Left forelimb (tissue), 1 donor: ENCODE results near the gene DLD.
"Not testable (repeated sequence)": the region's sequence is repeated elsewhere in the genome, so short reads cannot be mapped to it uniquely, and the experiment has no call there.

ENCODE experiments used
- DNase-seq: peaks from one replicate; pipeline ENCODE4 v3.0.0-alpha.2; 2018; ENCODE audit warnings: low spot score

The DLD gene

DNA sequence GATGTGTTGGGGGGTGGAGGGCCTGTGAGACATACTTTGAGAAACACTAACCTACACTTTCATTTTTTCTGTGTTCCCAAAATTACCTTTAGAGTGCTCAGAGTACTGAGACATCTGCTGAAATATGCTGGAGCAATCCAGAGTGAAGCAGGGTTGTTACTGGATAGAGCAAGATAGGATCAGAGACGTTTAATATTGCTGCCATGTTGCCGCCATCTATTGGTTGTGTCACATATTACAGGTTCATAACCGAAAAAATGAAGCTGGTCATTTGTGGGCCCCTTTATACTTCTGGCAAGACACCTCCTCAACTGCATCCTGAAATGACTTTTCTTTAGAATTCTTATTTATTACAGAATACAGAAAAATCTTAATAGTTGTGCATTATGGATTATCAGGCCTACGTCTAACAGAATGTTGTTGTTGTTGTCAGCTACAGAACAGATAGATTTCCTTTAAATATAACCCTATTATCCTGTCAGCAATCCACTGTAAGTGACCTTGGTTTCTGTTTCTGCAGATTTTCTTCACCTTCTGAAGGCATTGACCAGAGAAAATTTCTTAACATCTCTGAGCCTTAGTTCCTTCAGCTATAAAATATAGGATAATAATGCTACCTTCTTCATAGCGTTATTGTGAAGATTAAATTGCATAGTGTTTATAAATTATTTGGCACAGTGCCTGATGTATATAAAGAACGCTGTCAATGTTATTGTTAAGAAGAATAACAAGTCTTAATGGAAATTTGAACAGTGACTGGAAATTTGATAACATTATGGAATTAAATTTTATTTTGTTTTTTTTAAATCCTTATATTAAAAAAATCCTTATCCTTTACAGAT lies 16.2 kb upstream of the DLD start:
- no peak for DNase-seq

DNA sequence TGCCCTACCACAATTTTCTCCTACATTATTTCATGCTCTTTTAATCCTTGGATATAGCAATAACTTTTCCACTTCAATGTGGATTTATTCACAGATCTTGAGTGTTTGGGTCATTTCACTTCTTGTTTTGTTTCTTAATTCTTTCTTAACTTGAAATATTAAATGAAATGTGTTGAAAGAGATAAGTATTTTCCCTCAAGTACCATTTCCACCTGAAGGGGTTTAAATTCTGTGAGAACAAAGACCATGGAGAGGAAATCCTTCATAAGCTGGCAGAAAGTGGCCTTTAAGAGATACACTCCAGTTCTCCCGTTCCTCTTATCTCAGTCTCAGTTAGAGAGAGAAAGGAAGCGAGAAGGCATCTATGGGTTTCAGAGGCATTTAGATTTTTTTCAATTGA lies 14.1 kb upstream of the DLD start:
- no peak for DNase-seq

DNA sequence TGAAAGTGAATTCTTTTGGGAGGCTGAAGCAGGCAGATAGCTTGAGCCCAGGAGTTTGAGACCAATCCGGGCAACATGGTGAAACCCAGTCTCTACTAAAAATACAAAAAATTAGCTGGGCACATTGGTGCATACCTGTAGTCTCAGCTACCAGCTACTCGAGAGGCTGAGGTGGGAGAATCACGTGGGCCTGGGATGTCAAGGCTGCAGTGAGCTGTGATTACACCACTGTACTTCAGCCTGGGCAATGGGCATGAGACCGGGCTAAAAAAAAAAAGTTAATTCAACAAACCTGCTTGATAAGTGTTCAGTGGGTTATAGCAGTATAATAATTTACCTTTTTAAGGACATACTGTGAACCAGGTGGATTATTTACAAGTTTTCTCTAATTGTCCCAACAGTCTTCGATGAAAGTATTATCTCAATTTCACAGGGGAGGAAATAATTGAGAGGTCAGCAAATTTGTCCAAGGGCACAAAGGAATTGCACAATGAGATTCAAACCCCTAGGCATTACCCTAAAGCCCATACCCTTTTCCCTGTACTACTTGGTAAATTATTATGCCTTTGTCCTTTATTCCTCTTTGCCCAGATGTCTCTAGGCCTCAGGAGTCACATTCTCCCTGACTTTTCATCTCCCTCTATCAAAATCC lies 13.1 kb upstream of the DLD start:
- DNase-seq: no peak

DNA sequence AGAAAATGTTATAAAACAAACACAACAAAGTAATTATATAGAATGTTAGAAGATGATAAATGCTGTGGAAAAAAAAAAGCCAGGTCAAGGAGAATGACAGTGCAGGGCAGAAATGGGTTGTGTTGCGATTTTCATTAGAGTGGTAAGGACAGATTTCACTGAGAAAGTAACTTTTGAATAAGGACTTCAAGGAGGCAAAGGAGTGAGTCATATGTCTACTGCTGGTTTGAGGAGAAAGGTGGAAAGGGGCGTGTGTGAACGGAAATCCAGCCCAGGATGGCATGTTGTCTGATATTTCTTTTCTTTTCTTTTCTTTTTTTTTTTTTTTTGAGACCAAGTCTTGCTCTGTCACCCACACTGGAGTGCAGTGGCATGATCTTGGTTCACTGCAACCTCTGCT lies 12.3 kb upstream of the DLD start:
- DNase-seq: no peak

DNA sequence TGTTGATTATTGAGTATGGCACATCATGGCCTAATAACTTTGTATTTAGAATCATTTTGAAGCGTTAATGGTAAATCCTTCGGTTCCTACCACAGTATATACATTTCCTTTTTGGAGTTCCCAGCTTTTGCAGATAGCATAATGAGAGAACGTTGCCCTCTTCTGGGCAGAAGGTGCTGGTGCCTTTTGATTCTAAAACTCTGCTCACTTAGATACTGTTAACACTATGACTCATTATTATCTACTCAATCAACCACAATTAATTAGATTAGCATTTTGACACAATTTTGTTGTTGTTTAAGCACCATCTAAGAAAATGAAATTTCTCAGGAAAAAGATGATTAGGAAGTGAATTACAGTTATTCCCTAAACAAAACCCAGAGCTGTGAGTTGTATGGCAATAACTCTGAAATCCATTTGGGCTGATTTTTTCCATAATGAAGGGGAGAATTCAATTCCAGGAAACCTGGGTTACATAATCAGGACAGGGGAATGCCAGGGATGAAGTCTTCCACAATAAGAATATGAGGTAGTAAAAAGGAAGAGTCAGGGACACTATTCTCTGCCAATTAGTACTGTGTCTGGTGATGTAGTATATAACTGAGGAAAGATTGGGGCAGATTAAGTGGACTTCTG lies 11.5 kb upstream of the DLD start:
- no peak for DNase-seq

DNA sequence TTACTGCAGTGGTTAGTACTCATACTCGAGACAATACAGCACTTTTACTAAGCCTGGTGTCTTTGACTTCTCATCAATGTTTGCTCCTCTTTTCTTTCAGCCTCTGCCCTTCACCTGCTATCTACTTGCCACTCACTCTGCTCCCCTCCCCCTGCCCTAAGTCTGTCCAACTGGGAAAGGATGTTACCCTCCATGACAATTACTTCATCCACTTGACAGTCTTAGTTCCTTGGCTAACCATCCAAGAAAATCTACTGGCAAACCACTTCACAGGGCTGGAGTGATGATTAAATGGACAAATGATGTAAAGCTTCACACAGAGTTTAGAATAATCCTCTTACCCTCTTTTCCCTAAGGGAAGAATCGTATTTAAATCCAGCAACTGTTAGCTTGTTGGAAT lies 8.2 kb upstream of the DLD start:
- no peak for DNase-seq

DNA sequence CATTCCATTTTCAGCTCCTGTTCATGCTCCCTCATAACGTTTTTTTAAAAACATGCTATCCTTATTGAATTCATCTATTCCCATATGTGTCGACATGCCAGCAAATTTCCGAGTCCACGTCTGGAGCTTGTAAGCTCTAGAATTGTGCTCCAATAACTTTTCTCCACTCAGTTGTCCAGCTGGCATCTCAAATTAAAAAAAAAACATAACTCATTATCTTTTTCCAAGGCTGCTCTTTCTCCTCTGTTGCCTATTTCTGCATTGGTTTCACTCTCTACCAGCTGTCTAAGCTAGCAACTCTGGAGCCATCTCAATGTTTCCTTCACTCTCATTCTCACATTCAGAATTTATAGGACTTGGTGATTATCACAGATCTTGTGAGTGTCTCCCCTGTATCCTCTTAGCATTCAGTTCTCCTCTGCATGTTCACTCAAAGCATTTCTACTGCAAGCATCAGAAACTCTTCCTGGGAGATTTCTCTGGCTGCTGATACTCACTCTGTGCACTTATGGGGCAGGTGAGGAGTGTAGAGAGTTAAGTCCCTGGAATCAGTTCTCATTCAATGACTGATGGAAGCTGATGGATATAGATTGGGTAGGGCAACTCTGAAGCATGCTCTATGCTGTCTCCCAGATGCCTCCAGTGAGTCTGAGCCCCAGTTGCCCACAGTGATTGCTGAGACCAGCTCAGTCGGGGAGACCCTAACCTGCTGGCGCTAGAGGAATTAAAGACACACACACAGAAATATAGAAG lies 6.7 kb upstream of the DLD start:
- DNase-seq: no peak

DNA sequence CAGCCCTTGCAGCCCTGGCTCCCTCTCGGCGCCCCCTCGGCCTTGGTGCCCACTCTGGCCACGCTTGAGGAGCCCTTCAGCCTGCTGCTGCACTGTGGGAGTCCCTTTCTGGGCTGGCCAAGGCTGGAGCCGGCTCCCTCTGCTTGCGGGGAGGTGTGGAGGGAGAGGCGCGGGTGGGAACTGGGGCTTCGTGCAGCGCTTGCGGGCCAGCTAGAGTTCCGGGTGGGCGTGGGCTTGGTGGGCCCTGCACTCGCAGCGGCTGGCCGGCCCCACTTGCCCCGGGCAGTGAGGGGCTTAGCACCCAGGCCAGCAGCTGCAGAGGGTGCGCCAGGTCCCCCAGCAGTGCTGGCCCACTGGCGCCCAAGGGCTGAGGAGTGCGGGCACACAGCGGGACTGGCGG lies 3.2 kb upstream of the DLD start:
- DNase-seq: not testable (repeated sequence)

DNA sequence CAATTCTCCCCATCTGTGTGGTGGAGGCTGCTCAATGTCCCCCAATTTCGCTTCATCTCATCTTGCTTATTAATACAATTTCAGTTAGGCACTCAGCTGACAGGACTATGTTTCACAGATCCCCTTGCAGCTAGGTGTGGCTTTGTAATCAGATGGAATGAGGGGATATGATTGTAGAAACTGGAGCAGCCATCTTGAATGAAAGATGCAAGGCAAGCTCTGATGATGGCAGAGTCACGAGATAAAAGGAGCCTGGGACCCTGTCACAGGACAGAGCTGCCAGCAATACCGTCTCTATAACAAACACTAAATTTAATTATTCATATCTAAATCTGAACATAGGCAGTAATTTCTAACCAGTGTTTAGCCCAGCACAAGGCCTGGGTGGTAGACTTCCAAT lies 991 bp upstream of the DLD start:
- DNase-seq: no peak

DNA sequence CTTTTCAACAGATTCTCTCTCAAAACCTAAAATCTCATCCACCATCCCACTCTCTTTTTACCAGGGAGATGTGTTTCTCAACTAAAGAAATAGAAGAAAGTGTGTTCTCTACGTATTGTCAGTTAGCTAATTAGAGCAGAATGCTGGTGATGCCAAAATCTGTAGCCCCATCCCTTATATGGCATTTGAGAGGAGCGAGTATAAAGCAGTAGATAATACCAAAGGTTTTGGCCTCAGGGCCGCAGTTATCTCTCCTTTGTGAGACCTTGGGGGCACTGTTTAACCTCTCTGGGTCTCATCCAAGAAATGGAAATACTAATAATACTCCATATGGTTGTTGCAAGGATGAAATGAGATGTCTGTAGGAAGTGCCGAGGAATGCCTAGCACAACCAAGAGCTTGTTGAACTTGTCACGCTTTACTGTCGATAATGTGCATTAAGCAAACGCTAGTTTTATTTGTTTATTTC lies 456 bp upstream of the DLD start:
- DNase-seq: no peak

DNA sequence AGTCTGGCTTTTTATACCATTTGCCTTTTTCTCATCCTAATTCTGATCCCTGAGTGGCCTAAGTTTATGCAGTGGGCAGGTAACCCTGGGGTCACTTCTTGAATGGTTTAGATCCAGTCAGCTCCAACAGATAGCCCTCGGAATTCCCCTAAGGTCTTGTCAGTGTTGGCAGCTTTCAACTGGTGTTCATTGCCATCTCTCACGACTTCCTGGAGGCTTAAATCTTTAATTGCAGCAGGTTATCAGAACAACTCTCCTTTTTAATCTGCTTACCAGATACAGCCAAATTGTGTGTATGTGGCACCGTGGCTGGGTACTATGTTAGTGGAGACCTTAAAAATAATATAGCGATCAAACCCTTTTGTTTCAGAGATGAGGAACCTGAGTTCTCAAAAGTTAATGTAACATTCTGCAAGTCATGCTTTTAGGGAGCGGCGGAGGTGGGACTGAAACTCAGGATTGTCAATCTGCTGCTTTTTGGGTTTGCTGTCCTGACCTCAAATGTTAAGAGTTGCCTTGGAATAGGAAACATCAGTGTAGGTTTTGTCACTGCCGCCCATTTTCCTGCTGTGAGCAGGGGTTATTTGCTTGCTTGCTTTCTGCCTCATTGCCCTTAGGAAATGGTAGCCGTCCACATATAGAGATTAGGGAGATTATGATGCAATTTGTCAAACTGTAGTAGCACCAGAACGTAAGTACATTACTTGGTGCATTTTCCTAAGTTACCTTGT lies 818 bp downstream of the DLD start:
- DNase-seq: no peak

DNA sequence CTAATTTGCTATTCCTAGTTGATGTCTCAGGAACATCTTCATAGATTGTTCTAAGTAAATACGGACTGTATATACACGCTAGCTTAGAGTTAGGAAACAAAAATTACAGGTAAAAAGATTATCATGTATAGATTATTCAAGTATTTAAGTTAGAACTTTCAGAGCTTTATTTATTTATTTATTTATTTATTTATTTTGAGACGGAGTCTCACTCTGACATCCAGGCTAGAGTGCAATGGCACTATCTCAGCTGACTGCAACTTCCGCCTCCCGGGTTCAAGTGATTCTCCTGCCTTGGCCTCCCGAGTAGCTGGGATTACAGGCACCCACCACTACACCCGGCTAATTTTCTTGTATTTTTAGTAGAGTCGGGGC lies 1.4 kb downstream of the DLD start:
- DNase-seq: not testable (repeated sequence)

DNA sequence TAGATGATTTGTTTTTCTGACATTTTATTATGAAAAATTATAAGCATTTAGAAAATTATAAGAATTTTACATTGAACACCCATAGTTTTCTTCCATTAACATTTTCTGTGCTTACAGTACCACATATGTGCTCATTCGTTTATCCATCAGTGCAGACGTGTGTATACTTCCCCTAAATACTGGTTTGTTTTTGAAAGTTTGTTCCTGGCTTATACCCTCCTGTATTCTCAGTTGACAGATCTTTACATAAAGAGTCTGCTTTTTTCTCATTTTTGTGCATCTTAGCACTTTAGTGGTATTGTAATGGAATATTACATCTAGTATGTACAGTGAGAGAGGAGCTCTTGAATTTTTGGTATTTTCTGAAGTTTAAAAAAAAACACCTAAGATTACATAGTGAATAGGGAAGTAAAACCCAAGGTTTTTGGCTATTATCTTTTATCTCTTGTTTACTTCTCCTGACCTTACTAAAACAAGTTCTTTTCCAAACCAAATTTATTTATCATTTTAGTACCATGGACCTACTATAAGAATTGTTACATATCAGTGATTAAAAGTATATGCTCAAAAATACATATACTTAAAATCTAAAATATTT lies 8.1 kb downstream of the DLD start:
- no peak for DNase-seq

DNA sequence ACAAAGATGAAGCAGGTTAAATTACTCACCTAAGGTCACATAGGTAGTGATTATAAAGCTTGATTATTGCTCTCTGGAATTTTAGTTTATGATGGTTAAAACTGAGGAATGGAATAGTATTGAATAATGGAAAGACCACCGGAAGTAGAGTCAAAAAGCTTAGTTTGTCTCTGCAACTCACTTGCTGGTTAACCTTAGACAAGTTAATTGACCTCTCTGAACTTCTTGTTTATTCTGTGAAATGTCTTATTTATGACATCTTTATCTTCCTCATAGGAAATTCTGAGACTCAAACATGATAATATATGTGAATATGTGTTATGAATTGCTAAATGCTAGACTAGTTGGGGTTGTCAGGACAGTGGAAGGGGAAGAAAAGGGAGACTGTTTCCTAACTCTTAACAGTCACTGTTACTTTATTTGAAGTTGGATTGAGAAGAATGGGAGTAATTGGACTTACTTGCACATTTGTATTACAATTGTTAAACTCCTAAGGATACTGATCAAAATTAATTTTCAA lies 9.6 kb downstream of the DLD start:
- DNase-seq: no peak

DNA sequence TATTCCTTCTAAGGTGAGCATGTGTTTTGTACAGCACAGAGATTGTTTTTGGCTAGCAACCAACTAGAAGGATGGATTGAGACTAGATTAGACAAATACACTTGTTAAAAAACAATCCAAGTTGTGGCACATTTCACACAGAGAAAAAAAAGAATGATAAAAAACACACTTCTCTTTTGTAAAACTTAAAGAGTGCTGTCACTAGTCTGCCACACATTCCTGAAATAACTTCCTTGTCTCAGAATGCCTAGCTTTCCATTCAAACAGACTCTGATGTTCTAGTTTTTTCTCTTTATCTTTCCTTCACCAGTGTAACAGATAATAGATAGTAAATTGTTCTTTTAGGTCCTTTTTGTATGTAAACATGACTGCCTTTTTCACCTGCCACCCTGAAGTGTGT lies 11.4 kb downstream of the DLD start:
- no peak for DNase-seq

DNA sequence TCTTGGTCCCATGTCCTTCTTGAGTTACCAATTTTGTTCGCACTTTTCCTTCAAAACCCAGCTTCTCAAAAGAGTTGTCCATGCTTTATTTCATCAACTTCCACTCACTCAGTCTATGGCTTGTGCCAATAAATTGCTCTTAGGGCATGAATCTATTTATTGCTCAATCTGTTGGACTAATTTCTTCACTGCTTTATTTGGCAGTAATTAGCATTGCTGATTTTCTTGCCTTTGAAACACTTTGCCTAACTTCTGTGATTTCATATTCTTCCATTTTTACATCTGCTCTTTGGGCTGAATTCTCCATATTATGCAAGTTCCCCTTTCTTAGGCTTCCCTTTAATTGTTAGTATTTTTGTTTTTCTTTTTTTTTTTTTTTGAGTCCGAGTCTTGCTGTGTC lies 16.8 kb downstream of the DLD start:
- no peak for DNase-seq

DNA sequence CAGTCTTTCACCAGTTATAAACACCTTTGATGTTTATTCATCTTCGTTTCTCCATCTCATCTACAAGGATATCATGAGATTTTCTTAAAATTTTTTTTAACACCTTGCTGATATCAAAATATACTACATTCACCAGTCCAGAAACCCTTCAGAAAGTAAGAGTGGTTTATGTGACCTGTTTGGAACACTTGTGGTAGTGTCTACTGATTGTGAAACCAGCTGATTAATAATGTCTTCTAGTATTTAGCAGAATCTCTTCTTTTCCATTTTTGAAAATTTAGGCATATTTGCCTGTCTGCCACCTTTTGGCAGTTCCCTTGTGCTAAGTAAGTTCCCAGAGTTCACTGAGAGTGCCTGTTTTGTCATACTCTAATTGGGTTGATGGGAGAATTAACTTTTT lies 18.5 kb downstream of the DLD start:
- DNase-seq: no peak

DNA sequence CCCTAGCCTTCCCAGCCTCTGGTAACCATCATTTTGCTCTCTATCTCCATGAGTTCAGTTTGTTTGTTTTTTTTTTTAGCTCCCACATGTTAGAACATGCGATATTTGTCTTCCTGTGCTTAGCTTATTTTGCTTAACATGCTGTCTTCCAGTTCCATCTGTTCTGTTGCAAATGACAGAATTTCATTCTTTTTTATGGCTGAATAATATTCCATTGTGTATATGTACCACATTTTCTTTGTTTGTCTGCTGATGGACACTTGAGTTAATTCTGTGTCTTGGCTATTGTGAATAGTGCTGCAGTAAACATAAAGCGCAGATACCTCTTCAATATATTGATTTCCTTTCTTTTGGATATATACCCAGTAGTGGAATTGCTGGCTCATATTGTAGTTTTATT lies 21.0 kb downstream of the DLD start:
- DNase-seq: no peak

DNA sequence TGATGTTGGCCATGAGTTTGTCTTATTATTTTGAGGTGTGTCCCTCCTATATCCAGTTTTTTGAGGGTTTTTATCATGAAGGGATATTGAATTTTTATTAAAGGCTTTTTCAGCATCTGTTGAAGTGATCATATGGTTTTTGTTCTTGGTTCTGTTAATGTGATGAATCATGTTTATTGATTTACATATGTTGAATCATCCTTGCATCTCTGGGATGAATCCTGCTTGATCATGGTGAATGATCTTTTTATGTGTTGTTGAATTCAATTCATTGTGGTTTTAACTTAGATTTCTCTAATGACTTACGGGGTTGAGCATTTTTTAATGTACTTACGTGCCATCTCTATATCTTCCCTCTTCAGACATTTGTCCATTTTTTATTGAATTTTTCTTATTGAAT lies 22.9 kb downstream of the DLD start:
- DNase-seq: no peak

DNA sequence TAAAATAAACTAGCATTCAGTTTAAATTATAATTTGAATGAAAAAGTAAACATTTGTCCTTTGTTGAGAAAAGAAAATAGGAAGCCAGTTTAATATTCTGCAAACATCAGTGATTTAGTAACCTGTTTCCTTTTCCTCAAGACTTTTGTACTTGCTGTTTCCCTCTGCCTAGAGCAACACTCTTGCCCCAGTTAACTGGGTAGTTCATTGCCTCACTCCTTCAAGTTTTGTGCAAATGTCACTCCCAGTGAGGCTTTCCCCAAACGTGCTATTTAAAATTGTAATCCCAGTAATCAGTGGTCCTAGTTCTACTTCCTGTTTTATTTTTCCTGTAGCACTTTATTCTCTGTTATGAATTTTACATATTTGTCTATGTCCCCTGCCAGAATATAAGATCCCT lies 23.8 kb downstream of the DLD start:
- no peak for DNase-seq

DNA sequence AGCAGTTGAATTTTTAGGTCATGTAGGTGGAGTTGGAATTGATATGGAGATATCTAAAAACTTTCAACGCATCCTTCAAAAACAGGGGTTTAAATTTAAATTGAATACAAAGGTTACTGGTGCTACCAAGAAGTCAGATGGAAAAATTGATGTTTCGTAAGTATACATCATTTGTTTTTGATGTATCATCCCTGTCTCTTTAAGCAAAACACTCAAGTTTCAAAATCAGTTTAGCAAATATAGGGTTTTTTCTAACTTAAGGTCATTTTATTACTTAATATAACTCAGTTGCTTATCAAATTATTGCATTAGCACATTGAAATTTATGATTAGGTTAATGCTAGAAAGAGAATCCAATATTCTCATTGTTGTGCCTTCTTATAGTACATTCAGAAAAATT lies 24.6 kb downstream of the DLD start:
- no peak for DNase-seq
